Neural progenitor cell (in vitro differentiated cells): ENCODE data around the gene CREM.

Experiments
- EZH2 ChIP-seq: fragments of 200-600 bp; sonication (generic); IDR thresholded peaks from 2 replicates; pipeline ENCODE4 v1.6.1; 2017; ENCODE audit warnings: antibody characterized with exemption, mild to moderate bottlenecking, moderate library complexity
- EZH2phosphoT487 ChIP-seq: fragments of 200-600 bp; sonication (generic); IDR thresholded peaks from 2 replicates; pipeline ENCODE4 v1.6.1; 2017; ENCODE audit warnings: antibody characterized with exemption
- TF ChIP-seq, protein P1 (sequence below): fragments of 200-600 bp; sonication (generic); IDR thresholded peaks from 2 replicates; pipeline ENCODE4 v1.5.1; 2017; ENCODE audit warnings: antibody characterized with exemption, mild to moderate bottlenecking

DNA sequence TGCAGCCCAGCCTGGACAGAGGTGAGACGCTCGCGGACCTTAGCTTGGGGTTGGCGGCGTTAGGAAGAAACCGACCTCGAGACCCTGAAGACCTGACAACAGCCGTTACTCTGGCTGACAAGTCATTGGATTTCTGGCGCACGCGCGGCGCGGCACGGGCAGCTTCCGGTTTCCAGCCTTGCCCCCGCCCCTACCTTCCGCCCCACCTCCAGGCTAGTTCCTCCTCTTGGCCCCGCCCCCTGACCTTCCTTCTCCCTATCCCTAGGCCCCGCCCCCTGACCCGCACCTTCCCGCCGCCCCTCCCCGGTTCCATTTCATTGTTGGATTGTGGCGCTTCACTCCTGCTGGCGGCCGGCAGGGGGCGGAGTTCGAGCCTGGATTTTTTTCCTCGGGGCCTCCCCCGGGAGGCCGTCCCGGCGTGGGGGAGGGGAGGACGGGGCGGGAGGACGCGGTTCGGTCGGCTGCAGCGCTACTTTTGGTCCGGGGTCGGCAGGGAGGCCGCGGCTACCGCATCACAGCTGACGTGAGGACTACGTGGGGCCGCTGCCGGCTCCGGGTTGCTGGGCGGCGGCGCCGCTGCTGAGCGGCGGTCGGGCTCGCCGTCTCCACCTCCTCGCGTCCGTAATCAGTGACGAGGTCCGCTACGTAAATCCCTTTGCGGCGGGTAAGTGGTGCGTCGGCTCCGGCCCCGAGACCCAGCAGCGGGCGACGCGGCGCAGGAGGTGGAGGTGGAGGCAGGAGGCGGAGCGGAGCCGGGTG lies at the start of gene CREM:
- TF ChIP-seq, protein P1, sequence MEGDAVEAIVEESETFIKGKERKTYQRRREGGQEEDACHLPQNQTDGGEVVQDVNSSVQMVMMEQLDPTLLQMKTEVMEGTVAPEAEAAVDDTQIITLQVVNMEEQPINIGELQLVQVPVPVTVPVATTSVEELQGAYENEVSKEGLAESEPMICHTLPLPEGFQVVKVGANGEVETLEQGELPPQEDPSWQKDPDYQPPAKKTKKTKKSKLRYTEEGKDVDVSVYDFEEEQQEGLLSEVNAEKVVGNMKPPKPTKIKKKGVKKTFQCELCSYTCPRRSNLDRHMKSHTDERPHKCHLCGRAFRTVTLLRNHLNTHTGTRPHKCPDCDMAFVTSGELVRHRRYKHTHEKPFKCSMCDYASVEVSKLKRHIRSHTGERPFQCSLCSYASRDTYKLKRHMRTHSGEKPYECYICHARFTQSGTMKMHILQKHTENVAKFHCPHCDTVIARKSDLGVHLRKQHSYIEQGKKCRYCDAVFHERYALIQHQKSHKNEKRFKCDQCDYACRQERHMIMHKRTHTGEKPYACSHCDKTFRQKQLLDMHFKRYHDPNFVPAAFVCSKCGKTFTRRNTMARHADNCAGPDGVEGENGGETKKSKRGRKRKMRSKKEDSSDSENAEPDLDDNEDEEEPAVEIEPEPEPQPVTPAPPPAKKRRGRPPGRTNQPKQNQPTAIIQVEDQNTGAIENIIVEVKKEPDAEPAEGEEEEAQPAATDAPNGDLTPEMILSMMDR, result peak; percentile 96
- TF ChIP-seq EZH2 (no peak), EZH2phosphoT487 (peak; percentile 40)
